Parathyroid adenoma (tissue), 2 donors: ENCODE measurements around the gene KRT76.

Experiments used
- H2AFZ ChIP-seq: fragments of 300-600 bp; sonication (generic); one replicate; pipeline ENCODE4 v1.7.0; 2017; ENCODE audit warnings: antibody characterized with exemption, mild to moderate bottlenecking
- H3K27ac ChIP-seq: fragments of 300-600 bp; sonication (generic); one replicate; pipeline ENCODE4 v1.7.0; 2017
- H3K27me3 ChIP-seq: fragments of 300-600 bp; sonication (generic); one replicate; pipeline ENCODE4 v1.7.0; 2017; ENCODE audit warnings: low read length; ENCODE audit not compliant: control insufficient read depth, insufficient read depth
- H3K36me3 ChIP-seq: fragments of 300-600 bp; sonication (generic); one replicate; pipeline ENCODE4 v1.7.0; 2017; ENCODE audit warnings: low read length; ENCODE audit not compliant: control insufficient read depth, insufficient read depth
- H3K4me1 ChIP-seq: fragments of 300-600 bp; sonication (generic); one replicate; pipeline ENCODE4 v1.7.0; 2017; ENCODE audit warnings: control low read depth
- H3K4me2 ChIP-seq: fragments of 300-600 bp; sonication (generic); one replicate; pipeline ENCODE4 v1.7.0; 2017; ENCODE audit warnings: low read length
- H3K4me3 ChIP-seq: fragments of 300-600 bp; sonication (generic); one replicate; pipeline ENCODE4 v1.7.0; 2017; ENCODE audit warnings: low read depth, low read length
- H3K79me2 ChIP-seq: fragments of 300-600 bp; sonication (generic); one replicate; pipeline ENCODE4 v1.7.0; 2017; ENCODE audit warnings: control low read depth
- H3K9ac ChIP-seq: fragments of 300-600 bp; sonication (generic); one replicate; pipeline ENCODE4 v1.7.0; 2017; ENCODE audit warnings: mild to moderate bottlenecking
- H3K9me3 ChIP-seq: fragments of 300-600 bp; sonication (generic); one replicate; pipeline ENCODE4 v1.7.0; 2017; ENCODE audit warnings: low read length; ENCODE audit not compliant: control insufficient read depth
- CTCF ChIP-seq: fragments of 300-600 bp; sonication (generic); IDR thresholded peaks from one replicate; pipeline ENCODE4 v1.7.0; 2017; ENCODE audit warnings: antibody characterized with exemption, mild to moderate bottlenecking
- donor health status: primary hyperparathyroidism.

Gene KRT76

DNA sequence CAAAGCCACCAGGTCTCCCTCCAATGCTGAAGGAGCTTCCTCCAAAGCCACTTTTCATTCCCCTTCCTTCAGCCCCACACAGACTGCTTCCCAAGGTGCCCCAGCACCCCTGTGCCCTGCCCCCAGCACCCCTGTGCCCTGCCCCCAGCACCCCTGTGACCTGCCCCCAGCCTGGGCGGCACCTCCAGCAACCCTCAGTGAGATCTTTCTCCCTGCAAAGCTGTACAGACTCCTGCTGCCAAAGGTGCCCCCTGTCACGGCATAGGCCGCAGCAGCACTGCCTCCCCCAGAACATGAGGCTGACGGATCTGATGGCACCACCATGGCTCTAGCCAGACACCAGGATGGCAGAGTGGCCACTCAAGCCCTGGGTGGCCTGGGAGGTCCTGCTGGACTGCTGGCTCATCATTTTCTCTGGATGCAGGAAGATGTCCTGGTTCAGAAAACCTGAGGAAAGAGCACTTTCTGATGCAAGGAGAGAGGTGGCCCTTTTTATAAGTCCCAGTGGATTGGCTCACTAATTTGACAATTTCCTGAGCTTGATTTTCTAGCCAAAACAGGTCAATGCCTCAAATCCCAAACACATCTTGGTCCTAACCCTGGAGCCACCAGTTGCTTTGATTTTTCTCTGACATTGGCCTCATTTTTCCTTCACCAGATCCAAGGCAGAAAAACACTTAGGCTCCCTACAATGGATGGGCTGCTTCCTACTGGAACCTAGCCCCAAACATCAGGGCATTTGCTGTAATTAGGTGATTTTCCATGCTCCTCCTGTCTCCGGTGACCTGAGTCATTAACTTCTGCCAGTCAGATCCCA, 41.1 kb downstream of the KRT76 start:
- Histone ChIP-seq H3K9me3 (no peaks in the 10 kb centered on the region), H2AFZ (no peak overlapping the region), H3K27me3 (no peaks in the 10 kb centered on the region), H3K9ac (no peak overlapping the region), H3K4me1 (peaks cover 10% of the 10 kb centered on the region), H3K36me3 (no peaks in the 10 kb centered on the region), H3K27ac (no peak overlapping the region), H3K4me3 (no peak overlapping the region), H3K4me2 (no peak overlapping the region), H3K79me2 (no peaks in the 10 kb centered on the region)
- no peak for TF ChIP-seq CTCF

DNA sequence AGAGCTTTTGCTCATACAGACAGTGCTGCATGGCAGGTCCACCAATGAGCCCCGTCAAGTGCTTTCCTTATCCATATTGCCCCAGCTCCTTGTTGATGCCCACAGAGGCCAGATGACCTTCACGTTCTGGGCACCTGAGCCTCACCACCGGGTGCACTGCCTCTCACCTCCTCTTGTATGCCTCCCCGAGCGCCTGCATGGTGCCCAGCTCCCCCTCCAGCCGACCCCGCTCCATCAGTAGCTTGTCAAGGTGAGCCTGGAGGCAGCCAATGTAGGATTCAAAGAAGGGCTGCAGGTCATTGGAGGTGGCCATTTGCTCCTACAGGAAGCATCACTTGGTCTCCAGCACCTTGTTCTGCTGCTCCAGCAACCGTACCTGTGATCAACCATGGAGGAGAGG, 42.0 kb downstream of the KRT76 start:
- no peak overlapping the region for H3K9ac ChIP-seq
- no peak overlapping the region for H3K4me2 ChIP-seq
- no peak overlapping the region for H3K4me3 ChIP-seq
- H3K36me3 ChIP-seq: no peaks in the 10 kb centered on the region
- no peaks in the 10 kb centered on the region for H3K9me3 ChIP-seq
- no peak for TF ChIP-seq CTCF
- H3K27ac ChIP-seq: no peak overlapping the region
- H3K79me2 ChIP-seq: no peaks in the 10 kb centered on the region
- H2AFZ ChIP-seq: no peak overlapping the region
- H3K4me1 ChIP-seq: peaks cover 3% of the 10 kb centered on the region
- no peaks in the 10 kb centered on the region for H3K27me3 ChIP-seq

GRCh38 chr12:52730793-52731192, 46.4 kb downstream of the KRT76 start:
- no peaks in the 10 kb centered on the region for H3K27me3 ChIP-seq

DNA sequence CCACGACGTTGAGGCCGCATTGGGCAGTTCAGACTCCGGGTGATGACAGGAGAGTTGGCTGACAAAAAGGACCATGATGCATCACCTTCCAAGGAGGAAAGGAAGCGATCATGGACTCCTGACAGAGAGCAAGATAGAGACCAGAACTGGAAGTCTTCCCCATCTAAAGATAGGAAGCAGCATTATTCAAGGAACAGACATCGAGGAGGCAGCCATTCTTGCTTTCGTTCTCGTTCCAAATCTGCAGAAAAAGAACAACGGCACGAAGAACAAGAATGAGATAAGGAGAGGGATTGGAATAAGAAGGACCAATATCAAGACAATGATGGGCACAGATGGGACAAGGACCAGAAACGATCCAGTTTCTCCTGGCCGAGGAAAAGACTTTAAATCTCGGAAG, 46.8 kb downstream of the KRT76 start:
- H3K36me3 ChIP-seq: no peaks in the 10 kb centered on the region
- no peaks in the 10 kb centered on the region for H3K4me1 ChIP-seq
- H3K4me3 ChIP-seq: no peak overlapping the region
- TF ChIP-seq CTCF: no peak
- no peak overlapping the region for H3K27ac ChIP-seq
- H2AFZ ChIP-seq: no peak overlapping the region
- no peak overlapping the region for H3K9ac ChIP-seq
- H3K9me3 ChIP-seq: no peaks in the 10 kb centered on the region
- H3K4me2 ChIP-seq: no peak overlapping the region
- no peaks in the 10 kb centered on the region for H3K79me2 ChIP-seq
- H3K27me3 ChIP-seq: no peaks in the 10 kb centered on the region

More at GRCh38 chr12:52730793-52731192, 46.4 kb downstream of the KRT76 start:
- Histone ChIP-seq H3K27ac (no peak overlapping the region), H3K36me3 (no peaks in the 10 kb centered on the region), H2AFZ (no peak overlapping the region), H3K9ac (no peak overlapping the region), H3K79me2 (no peaks in the 10 kb centered on the region), H3K4me1 (no peaks in the 10 kb centered on the region), H3K4me2 (no peak overlapping the region), H3K9me3 (no peaks in the 10 kb centered on the region), H3K4me3 (no peak overlapping the region)
- no peak for TF ChIP-seq CTCF

DNA sequence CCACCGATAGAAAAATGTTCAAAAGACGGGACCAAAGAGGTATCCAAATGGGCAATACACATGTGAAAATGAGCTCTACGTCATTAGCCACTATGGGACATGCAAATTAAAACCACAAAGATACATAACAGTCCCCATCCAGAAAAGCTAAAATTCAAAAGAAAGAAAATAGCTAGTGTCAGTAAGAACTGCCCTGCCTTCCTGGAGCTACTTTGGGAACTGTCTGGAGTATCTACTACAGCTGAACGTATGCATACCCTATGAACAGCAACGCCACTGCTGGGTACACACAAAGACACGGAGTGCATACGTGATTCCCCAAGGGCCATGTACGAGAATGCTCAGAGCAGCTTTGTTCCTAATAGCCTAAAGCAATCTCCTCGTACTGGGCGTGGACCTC, 48.0 kb downstream of the KRT76 start:
- Histone ChIP-seq H3K27ac (no peak overlapping the region), H3K4me2 (no peak overlapping the region), H3K9me3 (no peaks in the 10 kb centered on the region), H3K4me3 (no peak overlapping the region), H3K4me1 (no peaks in the 10 kb centered on the region), H2AFZ (no peak overlapping the region), H3K36me3 (no peaks in the 10 kb centered on the region), H3K27me3 (no peaks in the 10 kb centered on the region), H3K9ac (no peak overlapping the region), H3K79me2 (no peaks in the 10 kb centered on the region)
- TF ChIP-seq CTCF: no peak
